H1 (cell line): ENCODE data around the gene TOMM34.

Experiments
- CTCF ChIP-seq, 3 experiments: IDR thresholded peaks; 1 replicate in 2 of 3; 2 replicates in 1 of 3; pipeline versions ENCODE4 v1.5.1 to v1.6.1; 2011; ENCODE audit warnings: low read length in 3 of 3, mild to moderate bottlenecking in 3 of 3, inconsistent platforms in 2 of 3, low read depth in 1 of 3, moderate library complexity in 1 of 3; ENCODE audit not compliant: insufficient read depth in 1 of 3; ENCODE audit errors: control extremely low read depth in 1 of 3
- EP300 ChIP-seq, 2 experiments: IDR thresholded peaks; 1 replicate in 1 of 2; 2 replicates in 1 of 2; pipeline ENCODE4 v1.6.1; 2011 to 2012; ENCODE audit warnings: low read depth in 2 of 2, low read length in 2 of 2, mild to moderate bottlenecking in 2 of 2, borderline replicate concordance in 1 of 2, inconsistent platforms in 1 of 2, moderate library complexity in 1 of 2
- KDM5A ChIP-seq: fragments of 200-600 bp; IDR thresholded peaks from 2 replicates; pipeline ENCODE4 v1.7.1; 2012; ENCODE audit warnings: mild to moderate bottlenecking, low read length, inconsistent platforms, mixed read lengths
- POLR2A ChIP-seq, 2 experiments: IDR thresholded peaks; 1 replicate in 1 of 2; 2 replicates in 1 of 2; pipeline ENCODE4 v1.6.1; 2011; ENCODE audit warnings: low read depth in 2 of 2, low read length in 2 of 2, mild to moderate bottlenecking in 2 of 2; ENCODE audit errors: control extremely low read depth in 1 of 2
- POLR2AphosphoS5 ChIP-seq: IDR thresholded peaks from 2 replicates; pipeline ENCODE4 v1.6.1; 2011; ENCODE audit warnings: low read depth, low read length
- RAD21 ChIP-seq, 2 experiments: IDR thresholded peaks in 1 of 2; conservative IDR thresholded peaks in 1 of 2; 2 replicates each; pipeline ENCODE4 v1.6.1; 2011; ENCODE audit warnings: low read depth in 2 of 2, low read length in 2 of 2, improper control_type of control experiment in 1 of 2, inconsistent platforms in 1 of 2, mild to moderate bottlenecking in 1 of 2, moderate library complexity in 1 of 2
- RFX5 ChIP-seq: IDR thresholded peaks from 2 replicates; pipeline ENCODE4 v1.6.1; 2011; ENCODE audit warnings: low read depth, low read length, improper control_type of control experiment, borderline replicate concordance
- USF2 ChIP-seq: IDR thresholded peaks from 2 replicates; pipeline ENCODE4 v1.6.1; 2011; ENCODE audit warnings: low read length, improper control_type of control experiment

GRCh38 chr20:44993343-44993742, 33.1 kb upstream of the TOMM34 start:
- TF ChIP-seq USF2 (no peak), RFX5 (no peak), POLR2A (IDR thresholded peaks at IDR 0.05; ENCODE audit: control extremely low read depth in 1 of 2, low read depth in 2 of 2, low read length in 2 of 2) (no peak), KDM5A (no peak), CTCF (IDR thresholded peaks at IDR 0.05; ENCODE audit: control extremely low read depth in 1 of 3, insufficient read depth in 1 of 3, low read depth in 1 of 3, low read length in 3 of 3) (no peak), EP300 (IDR thresholded peaks at IDR 0.05; ENCODE audit: borderline replicate concordance in 1 of 2, low read depth in 2 of 2, low read length in 2 of 2) (no peak), POLR2AphosphoS5 (no peak), RAD21 (IDR thresholded peaks at IDR 0.05 in 1 of 2, conservative IDR thresholded peaks at IDR 0.05 in 1 of 2; ENCODE audit: low read depth in 2 of 2, low read length in 2 of 2) (no peak)
